ENCODE measurements around the gene DNAJC28.

DNA sequence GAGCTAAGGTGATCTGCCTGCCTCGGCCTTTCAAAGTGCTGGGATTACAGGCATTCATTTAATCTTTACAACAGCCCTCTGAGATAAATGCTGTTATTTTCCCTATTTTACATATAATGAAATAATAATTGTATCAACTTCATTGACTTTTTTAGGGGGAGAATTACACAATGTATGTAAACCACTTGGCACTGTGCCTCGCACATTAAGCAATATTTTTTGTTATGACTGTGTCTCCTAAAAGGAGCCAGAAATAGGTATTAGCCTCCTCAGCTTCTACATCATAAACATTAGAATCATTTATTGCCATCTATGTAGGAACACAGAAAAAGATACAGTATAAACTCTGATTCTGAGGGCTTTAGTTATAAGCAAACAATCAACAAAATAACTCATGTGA is 1.1 kb upstream of the DNAJC28 start:
- TF ChIP-seq, protein P1, sequence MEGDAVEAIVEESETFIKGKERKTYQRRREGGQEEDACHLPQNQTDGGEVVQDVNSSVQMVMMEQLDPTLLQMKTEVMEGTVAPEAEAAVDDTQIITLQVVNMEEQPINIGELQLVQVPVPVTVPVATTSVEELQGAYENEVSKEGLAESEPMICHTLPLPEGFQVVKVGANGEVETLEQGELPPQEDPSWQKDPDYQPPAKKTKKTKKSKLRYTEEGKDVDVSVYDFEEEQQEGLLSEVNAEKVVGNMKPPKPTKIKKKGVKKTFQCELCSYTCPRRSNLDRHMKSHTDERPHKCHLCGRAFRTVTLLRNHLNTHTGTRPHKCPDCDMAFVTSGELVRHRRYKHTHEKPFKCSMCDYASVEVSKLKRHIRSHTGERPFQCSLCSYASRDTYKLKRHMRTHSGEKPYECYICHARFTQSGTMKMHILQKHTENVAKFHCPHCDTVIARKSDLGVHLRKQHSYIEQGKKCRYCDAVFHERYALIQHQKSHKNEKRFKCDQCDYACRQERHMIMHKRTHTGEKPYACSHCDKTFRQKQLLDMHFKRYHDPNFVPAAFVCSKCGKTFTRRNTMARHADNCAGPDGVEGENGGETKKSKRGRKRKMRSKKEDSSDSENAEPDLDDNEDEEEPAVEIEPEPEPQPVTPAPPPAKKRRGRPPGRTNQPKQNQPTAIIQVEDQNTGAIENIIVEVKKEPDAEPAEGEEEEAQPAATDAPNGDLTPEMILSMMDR (IDR thresholded peaks at IDR 0.05; ENCODE audit: insufficient read depth, low read depth, low read length): no peak
- no peak for TF ChIP-seq EZH2 (IDR thresholded peaks at IDR 0.05; ENCODE audit: insufficient read depth, low read length)

Measured in astrocyte (in vitro differentiated cells and primary cell).